ENCODE measurements around the gene TM9SF3.
A peak's percentile ranks its signal among the peaks of the same experiment; 100 is the strongest.
"Not testable (repeated sequence)": the region's sequence is repeated elsewhere in the genome, so short reads cannot be mapped to it uniquely, and the experiment has no call there.

TM9SF3 gene

DNA sequence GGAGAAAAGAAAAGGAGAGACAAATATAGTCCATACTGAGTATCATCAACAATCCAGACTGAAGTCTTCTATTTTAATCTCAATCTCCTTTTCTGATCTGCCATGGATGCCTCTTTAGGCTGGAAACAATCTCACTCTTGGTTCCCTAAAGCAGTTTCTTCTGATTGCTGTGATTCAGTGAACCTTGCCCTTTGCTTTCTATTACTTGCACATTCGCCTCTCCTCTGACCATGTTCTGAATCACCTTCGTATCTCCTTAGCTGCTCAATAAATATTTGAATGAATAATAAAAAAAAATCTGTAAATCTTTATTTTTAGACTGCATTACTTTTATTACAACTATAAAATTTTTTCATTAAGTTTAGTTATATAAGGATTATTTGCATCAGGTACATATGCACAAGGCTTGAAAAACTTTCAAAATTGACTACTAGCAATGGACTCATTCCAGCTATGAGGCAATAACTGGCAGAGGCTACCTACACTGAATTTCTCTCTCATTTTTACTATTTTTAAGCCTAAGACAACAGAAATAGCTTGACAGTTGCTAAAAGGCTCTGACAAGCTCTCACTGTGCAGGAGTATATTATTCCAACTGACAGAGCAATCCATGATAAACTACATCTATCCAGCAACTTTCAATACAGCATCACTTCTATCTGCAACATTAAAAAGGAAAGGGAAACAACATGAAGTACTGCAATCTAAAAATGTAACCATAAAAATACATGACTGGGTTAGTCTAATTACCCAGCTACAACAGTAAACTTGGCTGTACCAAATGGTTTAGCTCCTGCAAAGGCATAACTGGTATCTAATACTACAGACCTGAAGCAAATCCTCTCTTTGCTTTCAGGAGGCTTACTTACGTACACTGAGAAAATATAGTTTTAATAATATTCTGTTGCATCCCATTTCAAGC, 25.6 kb downstream of the TM9SF3 start:
- no peak for DNase-seq

DNA sequence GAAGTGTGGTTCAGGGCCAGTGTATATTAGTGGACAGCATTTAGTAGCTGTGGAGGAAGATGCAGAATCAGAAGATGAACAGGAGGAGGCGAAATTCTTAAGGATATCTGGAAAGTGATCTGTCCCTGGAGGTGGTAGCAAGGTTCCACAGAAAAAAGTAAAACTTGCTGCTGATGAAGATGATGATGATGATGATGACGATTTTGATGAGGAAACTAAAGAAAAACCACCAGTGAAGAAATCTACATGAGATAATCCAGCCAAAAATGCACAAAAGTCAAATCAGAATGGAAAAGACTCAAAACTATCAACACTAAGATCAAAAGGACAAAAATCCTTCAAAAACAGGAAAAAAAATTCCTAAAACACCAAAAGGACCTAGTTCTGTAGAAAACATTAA, 26.3 kb downstream of the TM9SF3 start:
- no peak for DNase-seq

DNA sequence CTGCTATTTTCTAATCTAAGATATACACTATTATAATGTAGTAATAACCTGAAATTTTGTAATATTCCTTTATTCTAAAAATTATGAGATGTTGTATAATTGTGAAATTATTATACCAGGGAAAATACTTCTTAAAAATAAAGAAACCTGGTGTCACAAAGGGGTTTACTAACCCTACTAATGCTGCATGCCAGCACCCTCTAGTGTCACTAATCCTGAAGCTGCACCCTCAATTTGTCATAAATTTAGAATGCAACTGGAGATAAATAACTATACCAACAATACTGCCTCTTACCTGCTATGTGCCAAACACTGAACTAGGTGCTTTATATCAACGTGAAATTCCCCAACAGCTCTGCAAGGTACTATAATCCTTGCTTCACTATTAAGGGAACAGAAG, 30.8 kb downstream of the TM9SF3 start:
- DNase-seq = no peak

DNA sequence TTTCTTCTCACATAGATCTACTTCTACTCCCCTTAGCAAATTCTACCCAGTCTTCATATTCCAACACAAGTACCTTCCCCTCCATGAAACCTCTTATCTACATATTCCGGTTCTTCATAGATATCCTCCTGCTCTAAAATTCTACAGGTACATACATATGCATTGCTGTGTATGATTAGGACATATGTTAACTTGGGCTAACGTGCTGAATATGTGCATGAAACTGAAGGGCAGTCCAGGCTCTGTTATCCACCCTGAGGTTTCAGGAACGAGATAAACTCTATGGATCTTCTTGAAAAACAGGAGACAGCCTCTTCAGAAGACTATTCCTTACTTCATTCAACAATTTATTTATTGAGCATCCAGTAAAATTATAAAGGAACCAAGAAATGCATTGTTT, 31.5 kb downstream of the TM9SF3 start:
- no peak for DNase-seq

DNA sequence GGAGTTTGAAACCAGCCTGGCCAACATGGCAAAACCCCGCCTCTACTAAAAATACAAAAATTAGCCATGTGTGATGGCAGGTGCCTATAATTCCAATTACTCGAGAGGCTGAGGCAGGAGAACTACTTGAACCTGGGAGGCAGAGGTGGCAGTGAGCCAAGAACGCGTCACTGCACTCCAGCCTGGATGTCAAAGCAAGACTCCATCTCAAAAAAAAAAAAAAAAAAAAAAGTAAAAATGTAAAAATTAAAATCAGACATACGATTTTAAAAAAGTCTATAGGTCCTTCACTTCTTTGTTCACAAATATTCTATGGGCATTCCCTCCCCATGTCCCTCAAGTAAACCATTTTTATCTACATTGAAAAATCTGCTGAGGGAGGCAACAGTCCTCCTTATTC, 38.2 kb downstream of the TM9SF3 start:
- no peak for DNase-seq

DNA sequence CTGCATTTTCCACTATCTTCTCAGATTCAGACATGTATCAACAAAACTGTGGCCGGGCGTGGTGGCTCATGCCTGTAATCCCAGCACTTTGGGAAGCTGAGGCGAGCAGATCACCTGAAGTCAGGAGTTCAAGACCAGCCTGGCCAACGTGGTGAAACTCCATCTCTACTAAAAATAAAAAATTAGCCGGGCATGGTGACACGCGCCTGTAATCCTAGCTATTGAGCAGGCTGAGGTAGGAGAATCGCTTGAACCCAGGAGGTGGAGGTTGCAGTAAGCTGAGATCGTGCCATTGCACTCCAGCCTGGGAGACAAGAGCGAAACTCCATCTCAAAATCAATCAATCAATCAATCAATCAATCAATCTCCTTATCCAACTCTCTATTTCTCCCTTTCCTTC, 41.3 kb downstream of the TM9SF3 start:
- not testable (repeated sequence) for DNase-seq

DNA sequence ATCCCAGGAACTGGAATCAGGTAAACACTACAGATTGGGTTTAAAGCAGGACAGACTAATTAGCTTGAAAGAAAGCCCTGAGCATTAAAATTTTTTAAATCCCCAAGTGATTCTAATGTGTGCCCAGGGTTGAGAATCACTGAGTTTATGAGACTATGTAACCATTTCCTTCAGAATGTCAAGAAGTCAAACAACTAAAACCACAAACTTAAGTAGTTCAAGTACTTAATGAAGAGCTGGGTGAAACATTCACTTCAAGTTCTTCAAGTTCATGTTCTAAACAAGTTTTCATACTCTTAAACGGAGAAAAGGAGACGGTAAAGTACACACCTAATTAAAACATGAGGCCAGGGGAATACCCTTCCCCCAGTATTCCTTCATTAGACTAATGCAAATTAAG, 44.9 kb downstream of the TM9SF3 start:
- DNase-seq = no peak

DNA sequence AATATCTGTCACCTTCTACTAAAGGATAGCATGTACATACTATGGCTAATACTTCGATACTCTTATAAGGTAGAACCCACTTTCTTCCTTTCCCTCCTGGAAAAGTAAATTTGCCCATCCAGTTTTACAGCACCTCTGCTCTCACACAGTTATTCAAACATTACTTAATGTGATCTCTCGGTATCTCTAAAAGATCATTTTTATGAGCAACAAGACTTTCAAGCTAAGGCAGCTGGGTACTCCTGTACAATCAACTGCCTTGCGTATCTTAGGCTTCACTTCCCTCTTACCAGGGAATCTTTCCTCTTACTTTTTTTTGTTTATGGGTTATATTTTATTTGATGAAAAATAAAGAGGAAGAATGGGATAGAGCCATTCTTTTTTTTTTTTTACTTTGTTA, 46.6 kb downstream of the TM9SF3 start:
- no peak for DNase-seq

DNA sequence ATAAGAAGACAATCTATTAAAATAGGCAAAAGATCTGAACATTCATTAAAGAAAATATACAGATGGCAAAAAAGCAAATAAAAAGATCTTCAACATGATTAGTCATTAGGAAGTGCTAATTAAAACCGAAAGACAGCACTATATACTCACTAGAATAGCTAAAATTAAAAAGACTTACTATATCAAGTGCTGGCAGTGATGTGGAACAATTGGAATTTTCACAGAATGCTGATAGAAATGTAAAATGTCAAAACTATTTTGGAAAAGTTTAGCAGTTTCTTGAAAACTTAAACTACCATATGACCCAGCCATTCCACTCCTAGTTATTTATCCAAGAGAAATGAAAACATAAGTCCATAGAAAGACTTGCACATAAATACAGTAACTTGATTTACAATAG, 48.1 kb downstream of the TM9SF3 start:
- DNase-seq = no peak

DNA sequence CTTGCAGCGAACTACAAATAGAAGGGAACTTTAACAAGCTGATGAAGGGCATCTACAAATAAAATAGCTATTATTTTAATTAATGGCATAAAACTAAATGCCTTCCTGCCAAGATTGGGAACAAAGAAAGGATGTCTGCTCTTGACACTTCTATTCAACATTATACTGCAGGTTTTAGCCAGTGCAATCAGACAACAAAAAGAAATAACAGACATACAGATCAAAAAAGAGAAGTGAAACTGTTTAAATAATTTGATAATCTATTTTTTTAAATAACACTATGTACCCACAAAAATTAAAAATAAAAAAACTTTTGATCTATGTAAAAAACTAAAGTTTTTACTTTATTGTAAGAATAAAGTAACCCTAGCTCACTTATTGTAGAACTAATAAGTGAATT, 50.7 kb downstream of the TM9SF3 start:
- no peak for DNase-seq

DNA sequence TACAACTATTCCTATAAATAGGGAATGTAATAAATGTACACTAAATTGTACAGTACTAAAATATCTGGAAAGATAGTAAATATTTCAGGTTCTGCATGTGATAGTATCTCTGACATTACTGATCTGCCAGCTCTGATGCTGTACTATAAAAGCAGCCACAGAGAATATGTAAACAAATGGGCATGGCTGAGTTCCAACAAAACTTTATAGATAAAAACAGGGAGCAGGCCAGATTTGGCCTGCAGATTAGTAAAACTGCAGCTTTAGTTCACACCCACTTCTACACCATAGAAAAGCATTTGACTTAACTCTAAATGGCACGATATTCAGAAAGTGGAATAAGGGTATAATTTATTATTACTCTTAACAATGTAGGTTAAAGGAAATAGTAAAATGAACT, 54.3 kb downstream of the TM9SF3 start:
- DNase-seq = no peak

DNA sequence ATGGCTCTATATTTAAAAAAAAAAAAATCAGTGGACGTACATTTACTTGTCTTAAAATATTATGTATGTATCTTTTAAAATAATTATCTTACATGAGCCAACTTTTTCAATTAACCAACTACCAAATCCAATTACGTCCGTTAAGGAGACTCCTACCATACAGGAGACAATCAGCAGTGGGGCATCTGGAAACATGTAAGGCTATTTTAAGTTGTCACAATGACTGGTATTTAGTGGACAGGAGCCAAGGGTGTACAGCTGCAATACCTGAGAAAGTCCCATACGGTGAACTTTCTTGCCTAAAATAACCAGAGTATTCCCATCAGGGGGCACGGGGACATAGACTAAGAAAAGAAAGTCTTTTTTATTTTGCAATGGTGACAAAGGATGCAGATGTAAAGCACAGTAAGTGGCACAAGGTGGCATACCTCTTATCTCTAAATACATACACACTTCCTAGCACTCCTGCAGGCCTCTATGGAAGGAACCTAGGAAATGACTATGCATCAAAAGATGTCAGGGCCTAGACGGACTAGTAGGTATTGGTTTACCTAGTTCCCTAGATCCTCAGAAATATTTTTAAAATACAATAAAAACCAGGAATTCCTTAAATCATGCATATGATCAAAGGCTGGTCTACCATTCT, 57.1 kb downstream of the TM9SF3 start:
- DNase-seq = no peak

DNA sequence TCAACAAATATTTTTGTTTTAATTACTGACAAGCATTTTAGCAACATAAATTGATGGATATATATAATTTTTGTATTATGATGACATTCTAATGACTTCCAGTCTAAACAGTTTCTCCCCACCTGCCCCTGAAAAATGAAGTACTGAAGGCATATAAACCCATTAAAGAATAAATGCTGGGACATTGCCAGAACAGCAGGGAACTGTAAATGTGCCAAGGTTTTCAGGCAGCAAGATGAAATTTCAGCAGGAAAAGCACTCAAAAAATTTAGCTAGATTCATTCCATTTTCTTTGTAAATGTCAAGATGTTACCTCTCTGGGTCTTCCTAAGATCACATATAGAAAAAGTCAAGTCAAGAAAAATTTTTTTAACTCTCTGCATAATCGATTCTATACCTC, 62.1 kb downstream of the TM9SF3 start:
- DNase-seq = no peak

DNA sequence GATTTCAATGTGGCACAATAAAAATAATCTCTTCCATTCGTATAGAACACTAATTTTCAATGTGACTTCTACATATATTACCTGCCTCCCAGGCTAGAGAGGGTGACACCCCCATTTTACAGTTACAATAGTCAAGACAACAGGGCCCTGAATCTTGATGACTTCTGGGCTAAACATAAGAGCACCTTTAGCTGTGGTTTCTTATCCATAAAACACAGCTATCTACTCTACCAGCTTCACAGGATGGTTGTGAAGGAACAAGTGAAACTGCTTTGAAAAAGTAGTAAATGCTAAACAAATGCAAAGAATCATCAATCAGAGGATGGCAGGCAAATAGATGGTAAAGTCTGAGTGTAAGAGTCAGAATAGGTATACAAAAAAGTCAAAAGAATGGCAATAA, 69.5 kb downstream of the TM9SF3 start:
- no peak for DNase-seq

DNA sequence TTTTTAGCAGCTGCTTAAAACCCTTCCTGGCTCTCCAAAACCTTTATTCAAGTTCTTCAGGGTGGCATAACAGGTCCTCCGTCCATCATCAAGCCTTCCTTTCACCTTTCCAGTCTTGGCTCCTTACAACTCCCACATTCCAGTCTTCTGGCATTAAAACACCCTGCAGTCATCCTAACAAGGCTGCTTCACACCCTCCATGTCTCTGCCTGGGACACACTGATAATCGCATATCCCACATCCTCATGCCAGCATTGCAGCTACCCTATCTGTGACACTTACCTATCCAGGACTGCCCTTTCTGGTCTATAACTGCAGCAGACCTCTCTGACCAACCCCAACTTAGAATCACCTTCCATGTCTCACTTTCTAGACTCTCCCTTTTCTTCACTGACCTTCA, 70.5 kb downstream of the TM9SF3 start:
- DNase-seq = no peak

DNA sequence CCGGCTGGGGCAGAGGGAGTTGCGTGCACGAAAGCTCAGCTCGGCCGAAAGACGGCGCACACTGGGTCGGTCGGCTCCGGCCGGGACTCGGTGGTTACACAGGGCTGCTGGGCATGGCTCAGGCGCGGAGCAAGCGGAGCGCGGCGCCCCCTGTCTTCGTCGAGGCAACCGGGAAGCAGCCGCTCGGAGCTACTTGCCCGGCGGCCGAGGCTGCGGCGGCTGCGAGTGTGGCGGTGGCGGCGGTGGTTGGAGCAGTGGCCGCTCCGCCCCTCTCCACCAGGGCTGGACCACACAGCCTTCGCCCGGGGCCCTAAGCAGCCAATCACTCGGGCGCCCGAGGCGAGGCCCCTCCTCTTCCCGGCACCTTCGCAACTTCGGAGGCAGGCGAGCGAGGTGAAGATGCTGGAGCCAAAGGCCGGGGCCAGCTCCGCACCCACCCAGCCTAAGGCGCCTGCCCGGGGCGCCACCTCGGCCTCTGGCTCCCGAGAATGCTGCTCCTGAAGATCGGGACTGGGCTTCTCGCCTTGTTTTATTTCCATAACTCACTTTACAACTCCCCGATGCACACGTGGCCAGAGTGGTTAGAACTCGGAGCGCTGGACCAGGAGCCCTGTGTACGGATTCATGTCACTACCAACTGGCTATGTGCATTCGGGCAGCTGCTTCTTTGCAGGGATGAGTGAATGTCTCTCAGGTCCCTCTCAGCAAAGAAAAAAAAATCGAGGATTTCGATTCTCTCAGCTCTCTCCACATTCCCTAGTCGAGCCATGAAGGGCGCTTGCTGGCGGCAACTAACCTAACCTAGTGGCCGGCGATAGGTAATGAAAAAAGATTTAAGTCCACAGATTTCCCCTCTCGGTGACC, 72.9 kb downstream of the TM9SF3 start, which contains the start of gene TLL2:
TLL2 (minus strand) TSS at position 229 of the 864 bp plus-strand sequence. CDS start 241 bp downstream, outside the sequence.
- DNase-seq = peak; percentile 52

DNA sequence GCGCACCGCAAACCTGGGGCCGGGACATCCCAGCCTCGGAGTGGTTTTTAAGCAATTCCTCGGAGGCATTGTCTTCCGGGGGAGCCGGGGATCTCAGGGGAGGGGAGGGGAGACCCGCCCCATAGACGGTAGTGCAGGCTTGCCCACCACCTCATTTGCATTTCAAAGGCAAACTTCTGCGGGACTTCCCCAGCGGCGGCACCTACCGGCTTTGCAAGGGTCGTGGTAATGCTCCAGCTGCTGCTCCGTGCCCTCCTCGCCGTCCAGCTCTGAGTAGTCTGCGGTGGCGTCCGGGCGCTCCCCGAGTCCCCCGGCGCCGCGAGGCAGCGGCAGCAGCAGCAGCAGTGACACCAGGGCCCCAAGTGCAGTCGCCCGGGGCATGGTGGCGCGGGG, 73.5 kb downstream of the TM9SF3 start:
- peak; percentile 23 for DNase-seq

DNA sequence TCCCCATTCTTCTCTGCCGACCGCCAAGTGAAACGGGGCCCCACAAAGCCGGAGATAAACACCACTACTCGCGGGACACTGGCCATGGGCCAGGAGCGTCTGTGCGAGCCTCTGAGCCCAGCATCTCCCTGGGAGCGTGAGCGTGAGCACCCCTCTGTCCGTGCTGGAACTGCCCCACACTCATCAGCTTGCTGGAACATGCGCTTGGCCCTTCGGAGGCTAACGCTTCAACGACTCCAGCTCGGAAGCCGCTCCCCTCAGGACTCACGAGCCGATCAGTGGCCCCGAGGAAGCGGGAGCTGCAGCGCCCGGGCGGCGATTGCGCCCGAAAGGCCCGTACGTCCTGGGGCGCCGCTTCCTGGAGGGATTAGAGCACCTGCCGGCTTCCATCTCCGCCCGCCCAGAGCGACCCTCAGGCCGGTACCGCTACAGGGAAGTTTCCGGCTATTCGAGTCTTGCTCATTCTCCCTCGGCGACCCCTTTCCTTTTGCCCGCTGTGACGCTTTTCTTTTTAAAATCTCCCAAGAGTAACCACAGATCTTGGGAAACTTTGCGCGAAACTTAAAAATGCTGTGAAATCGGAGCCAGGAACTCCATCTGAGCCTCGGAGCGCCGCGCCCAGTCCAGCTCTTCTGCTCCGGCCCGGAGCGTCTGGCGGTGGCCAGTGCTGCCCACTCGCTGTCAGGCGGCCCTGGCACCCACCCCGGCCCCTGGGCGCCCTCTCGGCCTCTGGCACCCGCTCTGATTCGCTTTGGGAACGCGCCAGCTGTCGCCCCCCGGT, 74.1 kb downstream of the TM9SF3 start:
- DNase-seq = no peak

DNA sequence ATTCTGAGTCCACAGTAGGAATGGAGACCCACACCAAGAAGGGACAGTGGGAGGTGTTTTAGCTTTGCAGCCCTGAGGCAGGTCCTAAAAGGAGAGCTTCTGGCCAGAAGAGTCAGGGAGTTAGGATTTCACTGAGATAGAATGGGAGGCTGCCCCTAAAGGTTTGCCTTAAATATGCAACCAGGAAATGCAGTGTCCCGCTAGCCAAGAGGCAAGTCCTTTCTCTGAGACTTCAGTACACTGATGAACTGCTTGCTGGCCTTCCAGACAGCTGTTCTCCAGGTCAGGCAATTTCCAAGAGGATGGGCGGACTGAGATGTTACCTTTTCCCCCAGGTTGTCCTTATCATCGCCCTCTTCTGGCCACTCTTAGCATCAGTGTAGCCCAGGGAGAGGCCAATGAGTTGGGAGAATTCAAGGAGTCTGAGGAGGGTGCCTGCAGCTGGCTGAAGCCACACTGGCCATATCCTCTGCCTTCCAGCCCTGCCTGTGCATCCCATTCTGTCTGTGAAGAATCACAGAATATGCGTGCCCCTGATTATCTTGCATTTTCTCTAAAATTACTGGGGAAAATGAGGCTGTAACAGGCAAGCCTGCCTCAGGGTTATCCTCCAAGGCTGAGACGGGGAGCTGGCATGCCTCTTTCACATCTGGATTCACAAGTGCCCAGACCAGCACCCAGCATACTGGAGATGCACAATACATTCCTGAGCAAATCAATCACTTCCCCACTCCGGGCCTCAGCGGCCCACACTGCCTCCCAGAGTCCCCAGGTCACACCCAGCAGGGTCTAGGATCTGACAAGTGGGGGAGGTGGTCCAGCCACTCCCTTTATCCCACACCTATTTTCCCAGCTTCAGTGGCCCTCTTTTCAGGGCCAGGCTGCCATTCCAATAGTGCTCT, 75.5 kb downstream of the TM9SF3 start:
- no peak for DNase-seq

DNA sequence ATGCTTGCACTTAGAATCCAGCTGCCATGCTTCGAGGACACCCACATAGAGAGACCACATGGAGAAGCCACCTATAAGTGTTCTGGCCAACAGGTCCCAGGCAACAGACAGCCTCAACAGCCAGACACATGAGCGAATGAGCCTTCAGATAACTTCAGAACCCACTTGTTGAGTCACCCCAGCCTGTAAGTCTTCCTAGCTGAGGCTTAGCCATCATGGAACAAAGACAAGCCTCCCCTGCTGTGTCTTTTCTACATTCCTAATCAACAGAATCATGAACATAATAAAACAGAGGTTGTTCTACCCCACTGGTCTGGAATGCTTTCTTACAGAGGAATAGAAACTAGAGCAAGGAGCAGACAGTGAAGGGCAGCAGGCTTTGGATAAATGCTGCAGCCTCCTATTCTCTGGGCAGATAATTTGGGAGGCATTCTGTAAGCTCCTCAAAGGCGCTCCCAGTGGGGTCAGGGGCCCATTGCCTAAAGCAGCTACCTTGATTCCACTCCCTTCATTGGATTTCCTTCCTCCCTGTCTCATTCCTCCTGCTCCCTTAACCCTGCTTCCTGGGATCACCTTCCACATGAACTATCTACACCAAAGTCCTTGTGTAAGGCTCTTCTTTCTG, 77.7 kb downstream of the TM9SF3 start:
- DNase-seq = no peak

DNA sequence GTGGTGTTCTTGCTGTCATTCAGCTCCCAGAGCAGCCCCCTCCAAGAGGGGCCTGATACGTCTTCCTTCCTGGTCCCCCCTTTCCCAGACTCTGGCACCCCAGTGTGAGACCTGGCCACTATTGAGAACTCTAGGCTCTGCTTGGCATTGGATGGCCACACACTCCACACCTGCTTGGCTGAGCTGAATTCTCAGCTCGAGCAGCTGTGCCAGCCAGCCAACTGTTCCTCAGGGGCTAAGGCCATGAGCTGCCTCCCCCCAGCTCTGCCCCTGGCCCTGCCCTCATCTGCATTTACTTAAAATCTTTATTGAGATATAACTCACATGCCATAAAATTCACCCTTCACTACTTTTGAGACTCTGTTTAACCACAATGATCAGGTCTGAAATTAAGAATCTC, 79.8 kb downstream of the TM9SF3 start:
- DNase-seq = no peak
